ENCODE measurements around the gene CEP162.

CEP162 gene

GRCh38 chr6:84273048-84273809 lies 45.8 kb upstream of the CEP162 start:
- no peak for TF ChIP-seq CSDC2 (CRISPR knock-in tag; IDR thresholded peaks at IDR 0.05)
- no peak for TF ChIP-seq ZFP3 (CRISPR knock-in tag; IDR thresholded peaks at IDR 0.05)
- no peak for TF ChIP-seq ESRRG (CRISPR knock-in tag; IDR thresholded peaks at IDR 0.05)
- TF ChIP-seq ZNF565 (CRISPR knock-in tag; conservative IDR thresholded peaks at IDR 0.05; ENCODE audit: low read depth): no peak
- no peak for TF ChIP-seq ISL1 (CRISPR knock-in tag; IDR thresholded peaks at IDR 0.05)
- no peak for TF ChIP-seq POU6F1 (CRISPR knock-in tag; IDR thresholded peaks at IDR 0.05; ENCODE audit: borderline replicate concordance, low read depth)
- no peak for TF ChIP-seq ZFP30 (CRISPR knock-in tag; IDR thresholded peaks at IDR 0.05)
- no peak for TF ChIP-seq ARNTL (CRISPR knock-in tag; IDR thresholded peaks at IDR 0.05; ENCODE audit: borderline replicate concordance, low read depth)
- no peak for TF ChIP-seq RARB (CRISPR knock-in tag; IDR thresholded peaks at IDR 0.05)
- no peak for TF ChIP-seq ZC3H10 (CRISPR knock-in tag; IDR thresholded peaks at IDR 0.05)
- no peak for TF ChIP-seq TOX (CRISPR knock-in tag; IDR thresholded peaks at IDR 0.05; ENCODE audit: borderline replicate concordance)
- TF ChIP-seq, protein P1, sequence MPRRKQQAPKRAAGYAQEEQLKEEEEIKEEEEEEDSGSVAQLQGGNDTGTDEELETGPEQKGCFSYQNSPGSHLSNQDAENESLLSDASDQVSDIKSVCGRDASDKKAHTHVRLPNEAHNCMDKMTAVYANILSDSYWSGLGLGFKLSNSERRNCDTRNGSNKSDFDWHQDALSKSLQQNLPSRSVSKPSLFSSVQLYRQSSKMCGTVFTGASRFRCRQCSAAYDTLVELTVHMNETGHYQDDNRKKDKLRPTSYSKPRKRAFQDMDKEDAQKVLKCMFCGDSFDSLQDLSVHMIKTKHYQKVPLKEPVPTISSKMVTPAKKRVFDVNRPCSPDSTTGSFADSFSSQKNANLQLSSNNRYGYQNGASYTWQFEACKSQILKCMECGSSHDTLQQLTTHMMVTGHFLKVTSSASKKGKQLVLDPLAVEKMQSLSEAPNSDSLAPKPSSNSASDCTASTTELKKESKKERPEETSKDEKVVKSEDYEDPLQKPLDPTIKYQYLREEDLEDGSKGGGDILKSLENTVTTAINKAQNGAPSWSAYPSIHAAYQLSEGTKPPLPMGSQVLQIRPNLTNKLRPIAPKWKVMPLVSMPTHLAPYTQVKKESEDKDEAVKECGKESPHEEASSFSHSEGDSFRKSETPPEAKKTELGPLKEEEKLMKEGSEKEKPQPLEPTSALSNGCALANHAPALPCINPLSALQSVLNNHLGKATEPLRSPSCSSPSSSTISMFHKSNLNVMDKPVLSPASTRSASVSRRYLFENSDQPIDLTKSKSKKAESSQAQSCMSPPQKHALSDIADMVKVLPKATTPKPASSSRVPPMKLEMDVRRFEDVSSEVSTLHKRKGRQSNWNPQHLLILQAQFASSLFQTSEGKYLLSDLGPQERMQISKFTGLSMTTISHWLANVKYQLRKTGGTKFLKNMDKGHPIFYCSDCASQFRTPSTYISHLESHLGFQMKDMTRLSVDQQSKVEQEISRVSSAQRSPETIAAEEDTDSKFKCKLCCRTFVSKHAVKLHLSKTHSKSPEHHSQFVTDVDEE (CRISPR knock-in tag; IDR thresholded peaks at IDR 0.05): no peak
- no peak for TF ChIP-seq TCF4 (CRISPR knock-in tag; IDR thresholded peaks at IDR 0.05; ENCODE audit: borderline replicate concordance)
- TF ChIP-seq OSR1 (CRISPR knock-in tag; IDR thresholded peaks at IDR 0.05): no peak
- no peak for TF ChIP-seq BACH2 (CRISPR knock-in tag; IDR thresholded peaks at IDR 0.05; ENCODE audit: borderline replicate concordance)
- TF ChIP-seq PPARA (CRISPR knock-in tag; IDR thresholded peaks at IDR 0.05; ENCODE audit: borderline replicate concordance): no peak
- no peak for TF ChIP-seq CSRNP3 (CRISPR knock-in tag; IDR thresholded peaks at IDR 0.05)
- TF ChIP-seq GLIS3 (CRISPR knock-in tag; IDR thresholded peaks at IDR 0.05): no peak
- ATAC-seq: no peak

DNA sequence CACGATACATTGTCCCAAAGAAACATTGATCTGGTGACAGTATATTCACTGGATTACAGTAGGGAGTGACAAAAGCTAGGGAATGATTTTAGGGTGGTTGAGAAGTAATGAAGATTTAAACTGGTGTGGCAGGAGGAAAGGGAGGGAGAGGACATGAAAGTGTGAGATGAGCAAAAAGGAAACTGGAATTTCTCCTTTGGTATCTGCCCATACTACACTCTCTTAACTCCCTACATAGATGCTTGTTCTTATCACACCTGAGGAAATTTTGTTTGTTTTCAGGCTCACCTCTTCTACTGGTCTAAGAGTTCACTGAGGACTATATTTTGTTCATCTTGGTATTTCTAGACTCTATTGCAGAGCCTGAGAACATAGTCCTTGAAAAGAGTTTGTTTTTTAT lies 44.9 kb upstream of the CEP162 start:
- no peak for ATAC-seq
- TF ChIP-seq ZFP3 (CRISPR knock-in tag; IDR thresholded peaks at IDR 0.05) (no peak), ZC3H10 (CRISPR knock-in tag; IDR thresholded peaks at IDR 0.05) (no peak), GLIS3 (CRISPR knock-in tag; IDR thresholded peaks at IDR 0.05) (no peak), ISL1 (CRISPR knock-in tag; IDR thresholded peaks at IDR 0.05) (no peak), RARB (CRISPR knock-in tag; IDR thresholded peaks at IDR 0.05) (no peak), ESRRG (CRISPR knock-in tag; IDR thresholded peaks at IDR 0.05) (no peak)

- ATAC-seq: no peak
- TF ChIP-seq, protein P1 (CRISPR knock-in tag; IDR thresholded peaks at IDR 0.05): no peak
- TF ChIP-seq CSDC2 (CRISPR knock-in tag; IDR thresholded peaks at IDR 0.05): no peak
- no peak for TF ChIP-seq PPARA (CRISPR knock-in tag; IDR thresholded peaks at IDR 0.05; ENCODE audit: borderline replicate concordance)
- TF ChIP-seq ZFP30 (CRISPR knock-in tag; IDR thresholded peaks at IDR 0.05): no peak
- no peak for TF ChIP-seq ZNF8 (CRISPR knock-in tag; IDR thresholded peaks at IDR 0.05)
- no peak for TF ChIP-seq SNAI2 (CRISPR knock-in tag; IDR thresholded peaks at IDR 0.05)
- no peak for TF ChIP-seq OSR1 (CRISPR knock-in tag; IDR thresholded peaks at IDR 0.05)
- TF ChIP-seq, protein P2, sequence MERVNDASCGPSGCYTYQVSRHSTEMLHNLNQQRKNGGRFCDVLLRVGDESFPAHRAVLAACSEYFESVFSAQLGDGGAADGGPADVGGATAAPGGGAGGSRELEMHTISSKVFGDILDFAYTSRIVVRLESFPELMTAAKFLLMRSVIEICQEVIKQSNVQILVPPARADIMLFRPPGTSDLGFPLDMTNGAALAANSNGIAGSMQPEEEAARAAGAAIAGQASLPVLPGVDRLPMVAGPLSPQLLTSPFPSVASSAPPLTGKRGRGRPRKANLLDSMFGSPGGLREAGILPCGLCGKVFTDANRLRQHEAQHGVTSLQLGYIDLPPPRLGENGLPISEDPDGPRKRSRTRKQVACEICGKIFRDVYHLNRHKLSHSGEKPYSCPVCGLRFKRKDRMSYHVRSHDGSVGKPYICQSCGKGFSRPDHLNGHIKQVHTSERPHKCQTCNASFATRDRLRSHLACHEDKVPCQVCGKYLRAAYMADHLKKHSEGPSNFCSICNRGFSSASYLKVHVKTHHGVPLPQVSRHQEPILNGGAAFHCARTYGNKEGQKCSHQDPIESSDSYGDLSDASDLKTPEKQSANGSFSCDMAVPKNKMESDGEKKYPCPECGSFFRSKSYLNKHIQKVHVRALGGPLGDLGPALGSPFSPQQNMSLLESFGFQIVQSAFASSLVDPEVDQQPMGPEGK (CRISPR knock-in tag; IDR thresholded peaks at IDR 0.05; ENCODE audit: borderline replicate concordance): no peak
- no peak for TF ChIP-seq TOX (CRISPR knock-in tag; IDR thresholded peaks at IDR 0.05; ENCODE audit: borderline replicate concordance)
- TF ChIP-seq, protein P3, sequence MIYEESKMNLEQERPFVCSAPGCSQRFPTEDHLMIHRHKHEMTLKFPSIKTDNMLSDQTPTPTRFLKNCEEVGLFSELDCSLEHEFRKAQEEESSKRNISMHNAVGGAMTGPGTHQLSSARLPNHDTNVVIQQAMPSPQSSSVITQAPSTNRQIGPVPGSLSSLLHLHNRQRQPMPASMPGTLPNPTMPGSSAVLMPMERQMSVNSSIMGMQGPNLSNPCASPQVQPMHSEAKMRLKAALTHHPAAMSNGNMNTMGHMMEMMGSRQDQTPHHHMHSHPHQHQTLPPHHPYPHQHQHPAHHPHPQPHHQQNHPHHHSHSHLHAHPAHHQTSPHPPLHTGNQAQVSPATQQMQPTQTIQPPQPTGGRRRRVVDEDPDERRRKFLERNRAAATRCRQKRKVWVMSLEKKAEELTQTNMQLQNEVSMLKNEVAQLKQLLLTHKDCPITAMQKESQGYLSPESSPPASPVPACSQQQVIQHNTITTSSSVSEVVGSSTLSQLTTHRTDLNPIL (CRISPR knock-in tag; IDR thresholded peaks at IDR 0.05; ENCODE audit: low read depth): no peak
- TF ChIP-seq CSRNP3 (CRISPR knock-in tag; IDR thresholded peaks at IDR 0.05): no peak
- no peak for TF ChIP-seq ZNF565 (CRISPR knock-in tag; conservative IDR thresholded peaks at IDR 0.05; ENCODE audit: low read depth)
- no peak for TF ChIP-seq ESRRG (CRISPR knock-in tag; IDR thresholded peaks at IDR 0.05)
Observed at GRCh38 chr6:84271061-84271716, 43.7 kb upstream of the CEP162 start.

All from SK-N-SH treated with all-trans-retinoic acid at 6 μM for 48 hours (cell line).